ENCODE measurements around the gene KCTD17.
"Not testable (repeated sequence)": the region's sequence is repeated elsewhere in the genome, so short reads cannot be mapped to it uniquely, and the experiment has no call there.

The KCTD17 gene

DNA sequence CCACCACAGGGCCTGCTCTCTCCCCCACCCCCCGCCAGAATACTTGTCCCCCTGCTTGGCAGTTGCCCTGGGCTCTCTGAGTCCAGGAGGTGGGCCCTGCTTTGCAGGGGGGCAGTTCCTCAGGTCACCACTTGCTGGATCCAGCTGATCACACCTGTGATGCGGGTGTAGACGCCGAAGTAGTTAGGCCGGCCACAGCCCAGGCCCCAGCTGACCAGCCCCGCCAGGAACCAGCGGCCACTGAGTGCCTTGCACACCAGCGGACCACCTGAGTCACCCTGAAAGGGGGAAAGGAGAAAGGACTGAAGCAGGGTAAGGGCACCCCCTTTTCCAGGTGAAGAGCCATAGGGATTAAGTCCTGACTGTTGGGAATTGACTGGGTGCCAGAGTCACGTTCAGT is 14.4 kb downstream of the KCTD17 start:
- TF ChIP-seq POLR2A (IDR thresholded peaks at IDR 0.05; ENCODE audit: low read depth, low read length), result no peak
- FAIRE-seq (no peak), DNase-seq (ENCODE audit: insufficient read length, low spot score) (no peak)

DNA sequence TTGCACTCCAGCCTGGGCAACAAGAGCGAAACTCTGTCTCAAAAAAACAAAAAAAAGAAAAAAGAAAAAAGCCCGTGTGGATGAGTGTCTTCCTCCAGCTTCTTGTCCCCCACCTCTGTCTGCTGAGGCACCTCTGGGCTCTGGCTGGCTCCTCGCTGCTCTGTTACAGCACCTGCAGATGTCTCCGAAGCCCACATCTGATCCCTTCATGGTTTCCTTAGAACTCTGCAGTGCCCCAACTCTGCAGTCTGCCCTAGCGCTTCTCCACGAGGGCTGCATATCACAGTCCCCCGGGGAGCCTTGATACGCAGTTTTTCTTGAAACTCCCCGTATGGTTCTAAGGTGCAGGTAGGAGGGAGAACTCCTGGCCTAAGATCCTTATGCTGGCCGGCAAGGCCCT is 15.9 kb downstream of the KCTD17 start:
- DNase-seq (ENCODE audit: insufficient read length, low spot score), result no peak
- FAIRE-seq, result no peak
- no peak for TF ChIP-seq POLR2A (IDR thresholded peaks at IDR 0.05; ENCODE audit: low read depth, low read length)

DNA sequence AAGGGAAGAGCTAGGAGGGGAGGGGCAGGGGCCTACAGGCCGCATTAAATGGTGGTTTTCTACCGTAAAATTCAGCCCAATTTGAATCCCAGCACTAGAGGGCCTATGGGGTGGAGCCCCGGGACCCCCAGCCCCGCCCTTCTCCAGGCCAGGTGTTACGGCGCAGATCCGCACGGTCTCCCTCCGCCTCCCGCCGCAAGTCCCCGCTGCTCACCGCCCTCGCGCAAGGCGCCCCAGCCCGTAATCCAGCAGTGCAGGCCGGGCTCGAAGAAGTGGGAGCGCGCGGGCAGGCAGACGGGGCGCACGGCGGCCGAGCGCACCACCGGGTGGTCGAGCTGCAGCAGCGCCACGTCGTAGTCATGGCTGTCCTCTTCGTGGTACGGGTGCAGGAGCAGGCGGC is 17.3 kb downstream of the KCTD17 start:
- no peak for DNase-seq (ENCODE audit: insufficient read length, low spot score)
- no peak for TF ChIP-seq POLR2A (IDR thresholded peaks at IDR 0.05; ENCODE audit: low read depth, low read length)
- FAIRE-seq, result no peak

DNA sequence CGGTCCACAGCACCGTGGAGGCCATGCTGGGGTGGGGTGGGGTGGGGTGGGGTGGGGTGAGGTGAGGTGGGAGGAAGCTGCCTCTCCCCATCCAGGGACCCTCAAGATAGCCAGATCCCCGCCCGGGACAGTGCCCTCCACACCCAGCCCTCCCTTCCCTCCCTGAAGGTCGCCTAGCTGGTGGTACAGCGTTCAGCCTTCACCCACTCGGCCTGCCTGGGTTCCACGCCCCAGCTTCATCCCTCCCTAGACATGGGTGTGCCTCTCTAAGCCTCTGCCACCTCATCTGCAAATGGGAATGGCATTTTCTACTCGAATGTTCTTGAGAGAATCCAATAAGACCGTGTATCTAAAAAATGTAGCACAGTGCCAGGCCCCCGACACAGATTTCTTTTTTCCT is 17.8 kb downstream of the KCTD17 start:
- DNase-seq (ENCODE audit: insufficient read length, low spot score) (no peak), FAIRE-seq (no peak)
- no peak for TF ChIP-seq POLR2A (IDR thresholded peaks at IDR 0.05; ENCODE audit: low read depth, low read length)

DNA sequence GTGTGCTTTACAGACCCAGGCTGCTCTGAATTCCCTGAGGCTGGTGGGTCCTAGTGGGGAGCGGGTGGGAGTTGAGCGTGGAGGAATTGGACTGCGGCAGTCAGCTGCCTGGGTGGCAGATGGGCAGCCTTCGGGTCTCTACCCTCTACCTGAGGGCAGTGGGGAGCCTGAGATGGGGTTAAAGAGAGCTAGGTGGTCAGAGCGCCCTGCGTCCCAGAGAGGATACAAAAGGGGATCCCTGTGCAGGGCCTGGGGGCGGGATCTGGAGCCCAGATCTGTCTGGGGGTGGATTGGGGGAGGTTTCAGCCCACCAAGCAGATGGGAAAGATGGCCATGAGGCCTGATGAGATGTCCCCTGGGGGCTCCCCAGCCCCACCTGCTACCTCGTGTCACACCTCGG is 18.2 kb downstream of the KCTD17 start:
- FAIRE-seq (no peak), DNase-seq (ENCODE audit: insufficient read length, low spot score) (no peak)
- TF ChIP-seq POLR2A (IDR thresholded peaks at IDR 0.05; ENCODE audit: low read depth, low read length), result no peak

DNA sequence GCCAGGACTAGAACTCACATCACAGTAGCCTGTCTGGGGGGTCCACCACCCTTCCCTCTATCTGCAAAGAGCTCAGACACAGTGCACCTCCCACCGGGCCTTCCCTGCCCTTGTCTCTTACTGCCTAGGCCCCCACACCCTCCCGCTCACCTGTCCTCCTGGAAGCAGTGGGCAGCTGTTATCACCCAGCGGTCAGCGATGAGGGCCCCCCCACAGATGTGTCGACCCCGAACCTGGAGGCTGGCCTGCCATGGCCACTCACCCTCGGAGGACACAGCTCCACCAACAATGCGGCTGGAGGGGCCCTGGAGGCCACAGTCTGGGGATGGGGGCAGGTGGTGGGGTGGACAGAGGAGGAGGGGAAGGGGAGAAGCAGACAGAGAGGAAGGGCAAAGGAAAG is 18.8 kb downstream of the KCTD17 start:
- no peak for FAIRE-seq
- no peak for TF ChIP-seq POLR2A (IDR thresholded peaks at IDR 0.05; ENCODE audit: low read depth, low read length)
- DNase-seq (ENCODE audit: insufficient read length, low spot score), result no peak

DNA sequence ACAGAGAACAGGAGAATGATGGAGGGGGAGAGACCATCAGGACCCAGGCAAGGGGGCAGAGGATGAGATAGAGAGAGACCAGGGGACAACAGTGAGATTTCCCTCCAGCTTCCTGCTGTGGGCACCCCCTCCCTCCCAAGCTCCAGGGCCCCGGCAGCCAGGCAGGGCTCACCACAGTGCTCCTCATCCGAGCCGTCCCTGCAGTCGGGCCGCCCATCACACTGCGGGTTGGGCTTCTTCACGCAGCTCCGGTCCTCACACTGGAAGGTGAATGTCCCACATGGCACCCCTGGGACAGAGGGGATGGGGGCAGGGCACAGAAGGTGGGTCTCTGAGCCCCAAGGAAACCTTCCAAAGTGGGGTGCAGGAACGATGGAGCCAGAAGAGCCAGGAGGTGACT is 19.2 kb downstream of the KCTD17 start:
- DNase-seq (ENCODE audit: insufficient read length, low spot score) (no peak), FAIRE-seq (no peak)
- no peak for TF ChIP-seq POLR2A (IDR thresholded peaks at IDR 0.05; ENCODE audit: low read depth, low read length)

DNA sequence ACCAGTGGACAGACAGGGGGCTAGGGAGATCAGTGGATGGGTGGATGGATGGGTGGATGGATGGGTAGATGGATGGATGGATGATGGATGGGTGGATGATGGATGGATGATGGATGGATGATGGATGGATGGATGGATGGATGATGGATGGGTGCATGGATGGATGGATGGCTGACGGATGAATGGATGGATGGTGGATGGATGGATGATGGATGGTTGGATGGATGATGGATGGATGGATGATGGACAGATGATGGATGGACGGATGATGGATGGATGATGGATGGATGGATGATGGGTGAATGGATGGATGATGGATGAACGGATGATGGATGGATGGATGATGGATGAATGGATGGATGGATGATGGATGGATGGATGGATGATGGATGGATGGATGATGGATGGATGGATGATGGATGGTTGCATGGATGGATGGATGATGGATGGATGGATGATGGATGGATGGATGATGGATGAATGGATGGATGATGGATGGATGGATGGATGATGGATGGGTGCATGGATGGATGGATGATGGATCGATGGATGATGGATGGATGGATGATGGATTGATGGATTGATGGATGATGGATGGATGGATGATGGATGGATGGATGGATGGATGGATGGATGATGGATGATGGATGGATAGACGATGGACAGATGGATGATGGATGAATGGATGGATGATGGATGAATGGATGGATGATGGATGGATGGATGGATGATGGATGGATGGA is 20.5 kb downstream of the KCTD17 start:
- not testable (repeated sequence) for FAIRE-seq

DNA sequence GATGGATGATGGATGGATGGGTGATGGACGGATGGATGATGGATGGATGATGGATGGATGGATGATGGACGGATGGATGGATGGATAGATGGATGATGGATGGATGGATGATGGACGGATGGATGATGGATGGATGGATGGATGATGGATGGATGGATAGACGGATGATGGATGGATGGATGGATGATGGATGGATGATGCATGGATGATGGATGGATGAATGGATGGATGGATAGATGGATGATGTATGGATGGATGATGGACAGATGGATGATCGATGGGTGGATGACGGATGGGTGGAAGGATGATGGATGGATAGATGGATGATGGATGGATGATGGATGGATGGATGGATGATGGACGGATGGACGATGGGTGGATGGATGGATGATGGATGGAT is 21.1 kb downstream of the KCTD17 start:
- no peak for TF ChIP-seq POLR2A (IDR thresholded peaks at IDR 0.05; ENCODE audit: low read depth, low read length)
- DNase-seq (ENCODE audit: insufficient read length, low spot score), result no peak
- no peak for FAIRE-seq

More for the DNA sequence above, 20.5 kb downstream of the KCTD17 start:
- DNase-seq (ENCODE audit: insufficient read length, low spot score), result not testable (repeated sequence)

DNA sequence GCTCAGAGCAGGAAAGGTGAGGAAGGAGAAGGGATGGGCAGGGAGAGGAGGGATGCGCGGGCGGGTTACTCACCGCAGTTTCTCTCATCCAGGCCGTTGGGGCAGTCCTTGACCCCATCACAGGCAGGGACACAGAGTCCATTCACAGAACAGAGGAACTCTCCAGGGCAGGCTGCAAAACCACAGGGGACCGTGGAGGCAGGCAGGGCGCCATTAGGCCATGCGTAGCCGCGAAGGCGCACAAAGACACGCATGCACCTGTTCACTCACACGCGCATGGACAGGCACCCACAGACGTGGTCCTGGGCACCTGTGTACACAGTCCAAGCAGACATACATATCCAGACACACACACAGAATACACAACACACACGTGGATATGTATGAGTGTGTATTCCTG is 23.0 kb downstream of the KCTD17 start:
- TF ChIP-seq POLR2A (IDR thresholded peaks at IDR 0.05; ENCODE audit: low read depth, low read length), result no peak
- no peak for FAIRE-seq

DNA sequence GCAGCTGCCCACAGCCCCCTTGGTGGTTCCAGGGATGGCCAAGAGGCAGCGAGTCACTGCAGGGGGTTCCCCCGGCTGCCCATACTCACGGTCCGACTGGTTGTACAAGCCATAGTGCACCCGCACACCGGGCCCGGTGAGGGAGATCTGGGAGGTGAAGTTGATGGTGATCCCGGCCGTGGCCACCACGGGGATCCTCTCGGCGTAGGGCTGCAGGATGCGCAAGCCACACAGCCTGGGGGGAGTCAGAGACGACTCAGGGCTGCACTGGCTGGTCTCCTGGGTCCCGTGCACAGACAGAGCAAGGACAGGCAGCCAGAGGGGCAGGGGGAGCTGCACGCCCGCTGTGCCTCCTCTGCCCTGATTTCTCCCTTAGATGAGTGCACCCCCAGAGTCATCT is 23.5 kb downstream of the KCTD17 start:
- DNase-seq (ENCODE audit: insufficient read length, low spot score) (no peak), FAIRE-seq (no peak)

More for the DNA sequence above, 23.0 kb downstream of the KCTD17 start:
- DNase-seq (ENCODE audit: insufficient read length, low spot score), result no peak

DNA sequence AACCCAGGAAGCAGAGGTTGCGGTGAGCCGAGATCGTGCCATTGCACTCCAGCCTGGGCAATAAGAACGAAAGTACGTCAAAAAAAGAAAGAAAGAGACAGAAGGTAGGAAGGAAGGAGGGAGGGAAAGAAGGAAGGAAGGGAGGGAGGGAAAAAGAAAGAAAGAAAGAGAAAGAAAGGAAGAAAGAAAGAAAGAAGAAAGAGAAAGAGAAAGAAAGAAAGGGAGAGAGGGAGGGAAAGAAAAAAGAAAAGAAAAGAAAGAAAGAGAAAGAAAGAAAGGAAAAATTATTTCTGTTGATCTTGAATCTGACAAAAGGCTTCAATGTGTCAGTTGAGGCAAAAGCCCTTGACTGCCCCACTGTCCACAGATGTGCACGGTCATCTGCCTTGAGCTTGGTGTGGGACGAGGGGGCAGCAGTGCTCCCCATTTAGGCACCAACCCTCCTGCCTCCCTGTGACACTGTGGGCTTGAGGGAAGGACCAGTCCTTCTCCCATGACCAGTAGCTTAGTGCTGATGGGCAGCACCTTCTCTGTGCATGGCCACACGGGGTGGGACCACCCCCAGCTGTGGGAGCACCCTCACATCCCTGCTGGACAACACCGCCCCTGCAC is 24.4 kb downstream of the KCTD17 start:
- no peak for FAIRE-seq
- no peak for TF ChIP-seq POLR2A (IDR thresholded peaks at IDR 0.05; ENCODE audit: low read depth, low read length)
- no peak for DNase-seq (ENCODE audit: insufficient read length, low spot score)

More for the DNA sequence above, 23.5 kb downstream of the KCTD17 start:
- TF ChIP-seq POLR2A (IDR thresholded peaks at IDR 0.05; ENCODE audit: low read depth, low read length), result no peak

DNA sequence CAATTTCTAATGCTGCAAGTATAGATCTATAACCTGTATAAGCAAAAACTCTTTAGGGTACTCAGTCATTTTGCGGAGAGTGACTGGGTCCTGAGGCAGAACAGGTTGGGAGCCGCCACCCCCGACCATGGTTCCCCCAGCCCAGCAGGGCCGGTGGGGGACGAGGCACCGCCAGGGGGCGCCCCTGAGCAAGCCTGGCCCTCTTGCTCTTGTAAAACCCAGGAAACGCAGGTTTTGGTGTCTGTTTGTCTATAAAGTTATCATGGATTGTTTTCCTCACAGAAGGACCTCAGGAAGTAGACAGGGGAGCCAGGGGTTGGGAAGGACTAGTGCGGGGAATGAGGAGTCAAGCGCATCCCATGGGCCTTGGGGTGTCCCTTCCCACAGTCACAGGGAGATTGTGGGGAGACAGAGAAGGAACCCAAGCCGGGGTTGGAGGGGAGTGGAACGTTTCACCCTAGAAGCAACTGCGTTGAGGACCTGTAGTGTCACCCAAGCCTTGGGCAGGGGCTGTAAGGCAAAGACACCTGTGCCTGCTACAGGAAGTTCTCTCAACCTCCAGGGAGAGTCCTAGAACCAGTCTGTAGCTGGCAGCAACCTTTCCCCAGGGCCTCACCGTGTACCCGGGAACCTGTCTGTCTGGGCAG is 26.4 kb downstream of the KCTD17 start:
- DNase-seq (ENCODE audit: insufficient read length, low spot score) (peak; percentile 61), FAIRE-seq (no peak)
- no peak for TF ChIP-seq POLR2A (IDR thresholded peaks at IDR 0.05; ENCODE audit: low read depth, low read length)

DNA sequence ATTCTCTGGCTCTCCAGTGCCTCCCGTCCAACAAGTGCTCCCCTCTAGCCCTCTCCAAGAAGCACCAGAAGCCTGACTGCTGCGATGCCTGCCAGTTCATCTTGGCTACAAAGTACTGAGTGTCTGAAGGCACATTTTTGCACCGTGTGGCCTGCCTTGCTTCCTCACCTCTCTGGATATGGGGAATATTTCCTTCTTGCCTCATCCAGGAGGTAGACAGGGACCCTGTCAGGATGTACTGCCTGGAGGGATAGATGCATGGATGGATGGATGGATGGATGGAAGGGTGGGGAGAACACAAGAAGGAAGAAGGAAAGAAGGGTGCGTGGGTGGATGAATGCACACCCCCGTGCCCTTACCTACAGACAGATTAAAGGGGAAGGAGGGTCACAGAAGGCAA is 27.6 kb downstream of the KCTD17 start:
- FAIRE-seq (no peak), DNase-seq (ENCODE audit: insufficient read length, low spot score) (no peak)
- no peak for TF ChIP-seq POLR2A (IDR thresholded peaks at IDR 0.05; ENCODE audit: low read depth, low read length)

DNA sequence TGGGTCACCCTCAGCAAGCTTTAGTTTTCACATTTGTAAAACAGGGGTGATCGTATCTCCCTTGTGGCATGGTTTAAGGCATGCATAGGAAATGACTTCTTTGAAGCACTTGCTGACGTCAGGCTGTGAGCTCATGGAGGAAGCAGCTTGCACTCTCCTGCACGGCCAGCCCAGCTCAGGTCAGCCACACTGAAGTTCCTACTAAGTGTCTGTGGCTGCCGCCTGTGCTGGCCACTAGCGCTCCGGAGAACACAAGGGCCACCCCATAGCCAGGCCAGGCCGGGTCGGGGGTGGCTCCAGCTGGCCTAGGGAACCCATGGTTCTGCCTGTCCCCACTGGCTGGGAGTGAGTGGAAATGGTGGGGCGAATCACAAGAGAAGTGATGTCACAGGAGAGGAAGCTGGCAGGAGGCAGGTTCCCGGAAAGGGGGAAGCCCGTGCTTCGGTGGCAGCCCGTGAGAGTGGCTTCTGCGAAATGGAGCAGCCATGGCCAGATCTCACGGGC is 28.2 kb downstream of the KCTD17 start:
- no peak for FAIRE-seq
- no peak for DNase-seq (ENCODE audit: insufficient read length, low spot score)
- TF ChIP-seq POLR2A (IDR thresholded peaks at IDR 0.05; ENCODE audit: low read depth, low read length), result no peak
